ENCODE measurements around the gene NSUN7. TPM values are rescaled to one million over a fixed set of nuclear protein-coding genes. Genes with fewer than 3 reads are reported as not detected.

Gene NSUN7
- total RNA-seq, 4 donors from 2014 or later: 6.8 to 14.1 (median 12.2) TPM; not detected in 1

GRCh38 chr4:40850496-40850895 is 100.7 kb downstream of the NSUN7 start:
- DNase-seq: no peak
- Histone ChIP-seq H3K9me3 (no peaks in the 10 kb centered on the region), H3K27me3 (no peaks in the 10 kb centered on the region), H3K36me3 (no peaks in the 10 kb centered on the region), H3K27ac (no peak overlapping the region), H3K4me3 (no peak overlapping the region), H3K4me1 (no peaks in the 10 kb centered on the region)
- TF ChIP-seq CTCF (IDR thresholded peaks at IDR 0.05) (no peak), POLR2A (IDR thresholded peaks at IDR 0.05) (no peak)
- intact Hi-C loops (cut with DNase I; ENCODE audit: low total_unique reads): no loop called here

- no peaks in the 10 kb centered on the region for H3K4me1 ChIP-seq
- TF ChIP-seq POLR2A (IDR thresholded peaks at IDR 0.05) (no peak), CTCF (IDR thresholded peaks at IDR 0.05) (no peak)
- no peaks in the 10 kb centered on the region for H3K9me3 ChIP-seq
- H3K27me3 ChIP-seq: no peaks in the 10 kb centered on the region
- H3K36me3 ChIP-seq: no peaks in the 10 kb centered on the region
- DNase-seq: no peak
- H3K4me3 ChIP-seq: peak overlapping the region in 1 of 2 donors; percentile 22
- intact Hi-C loops (cut with DNase I; ENCODE audit: low total_unique reads): no loop called here
- no peak overlapping the region for H3K27ac ChIP-seq
Observed at GRCh38 chr4:40856277-40856839, 106.6 kb downstream of the NSUN7 start.

- peak overlapping the region in 1 of 2 donors; percentile 22 for H3K4me3 ChIP-seq
- H3K27me3 ChIP-seq: no peaks in the 10 kb centered on the region
- H3K36me3 ChIP-seq: no peaks in the 10 kb centered on the region
- H3K4me1 ChIP-seq: no peaks in the 10 kb centered on the region
- H3K27ac ChIP-seq: no peak overlapping the region
- no peaks in the 10 kb centered on the region for H3K9me3 ChIP-seq
- TF ChIP-seq CTCF (IDR thresholded peaks at IDR 0.05) (no peak), POLR2A (IDR thresholded peaks at IDR 0.05) (no peak)
- intact Hi-C loops (cut with DNase I; ENCODE audit: low total_unique reads): no loop called here
- DNase-seq: peak; percentile 20 to 58
Observed at GRCh38 chr4:40856840-40857362, 107.1 kb downstream of the NSUN7 start.

- Histone ChIP-seq H3K27ac (no peak overlapping the region), H3K9me3 (no peaks in the 10 kb centered on the region), H3K27me3 (no peaks in the 10 kb centered on the region), H3K4me3 (no peak overlapping the region), H3K36me3 (no peaks in the 10 kb centered on the region), H3K4me1 (no peaks in the 10 kb centered on the region)
- TF ChIP-seq CTCF (IDR thresholded peaks at IDR 0.05) (no peak), POLR2A (IDR thresholded peaks at IDR 0.05) (no peak)
- no peak for DNase-seq
- intact Hi-C loops (cut with DNase I; ENCODE audit: low total_unique reads): no loop called here
Observed at GRCh38 chr4:40857956-40858355, 108.2 kb downstream of the NSUN7 start.

GRCh38 chr4:40858962-40859361 is 109.2 kb downstream of the NSUN7 start:
- no peak for DNase-seq
- Histone ChIP-seq H3K27me3 (no peaks in the 10 kb centered on the region), H3K4me3 (no peak overlapping the region), H3K9me3 (no peaks in the 10 kb centered on the region), H3K27ac (no peak overlapping the region), H3K36me3 (no peaks in the 10 kb centered on the region), H3K4me1 (no peaks in the 10 kb centered on the region)
- TF ChIP-seq CTCF (IDR thresholded peaks at IDR 0.05): no peak
- no peak for TF ChIP-seq POLR2A (IDR thresholded peaks at IDR 0.05)
- intact Hi-C loops (cut with DNase I; ENCODE audit: low total_unique reads): no loop called here

Small RNA genes within 50 kb of the gene (small RNA-seq; reads per million reads assigned to genes)
- gene RF00019: not detected

Other genes with a start within 250 kb of the NSUN7 start
- 10 to 100 TPM in 1 of 4 donors, 1 to 10 TPM in 3; 3.8 to 22.3 (median 6.8) TPM for gene RBM47, start 120.1 kb upstream of the NSUN7 start, total RNA-seq

Data from uterus (tissue), 4 donors.